ENCODE data around the gene PRMT5.
A peak's percentile ranks its signal among the peaks of the same experiment; 100 is the strongest.
"Not testable (repeated sequence)": the region's sequence is repeated elsewhere in the genome, so short reads cannot be mapped to it uniquely, and the experiment has no call there.

Gene PRMT5

GRCh38 chr14:22929104-22929960 lies at the start of gene PRMT5:
PRMT5 (minus strand) TSS chr14:22929376; CDS start chr14:22929361, 15 bp downstream.
- peak; percentile 90 to 94 for DNase-seq (ENCODE audit: low read depth in 2 of 2, low spot score in 1 of 2)

- DNase-seq (ENCODE audit: low read depth in 2 of 2, low spot score in 1 of 2): no peak
These were observed 49.3 kb upstream of the PRMT5 start for GRCh38 chr14:22978487-22978837.

- DNase-seq (ENCODE audit: low read depth in 2 of 2, low spot score in 1 of 2): no peak
These were observed 48.7 kb upstream of the PRMT5 start for GRCh38 chr14:22977684-22978486.

- no peak for DNase-seq (ENCODE audit: low read depth in 2 of 2, low spot score in 1 of 2)
These were observed 48.2 kb upstream of the PRMT5 start for GRCh38 chr14:22977434-22977683.

GRCh38 chr14:22976620-22977433 lies 47.7 kb upstream of the PRMT5 start:
- DNase-seq (ENCODE audit: low read depth in 2 of 2, low spot score in 1 of 2): no peak

- DNase-seq (ENCODE audit: low read depth in 2 of 2, low spot score in 1 of 2): no peak
These were observed 45.5 kb upstream of the PRMT5 start for GRCh38 chr14:22974530-22975313.

GRCh38 chr14:22973217-22974032 lies 44.2 kb upstream of the PRMT5 start:
- DNase-seq (ENCODE audit: low read depth in 2 of 2, low spot score in 1 of 2): no peak

- no peak for DNase-seq (ENCODE audit: low read depth in 2 of 2, low spot score in 1 of 2)
These were observed 43.2 kb upstream of the PRMT5 start for GRCh38 chr14:22972313-22972930.

- no peak for DNase-seq (ENCODE audit: low read depth in 2 of 2, low spot score in 1 of 2)
These were observed 42.0 kb upstream of the PRMT5 start for GRCh38 chr14:22971152-22971551.

- DNase-seq (ENCODE audit: low read depth in 2 of 2, low spot score in 1 of 2): no peak
These were observed 37.6 kb upstream of the PRMT5 start for GRCh38 chr14:22966783-22967269.

GRCh38 chr14:22965916-22966782 lies 37.0 kb upstream of the PRMT5 start:
- DNase-seq (ENCODE audit: low read depth in 2 of 2, low spot score in 1 of 2): not testable (repeated sequence)

- DNase-seq (ENCODE audit: low read depth in 2 of 2, low spot score in 1 of 2): no peak
These were observed 33.0 kb upstream of the PRMT5 start for GRCh38 chr14:22962061-22962676.

GRCh38 chr14:22955702-22956569 lies 26.8 kb upstream of the PRMT5 start:
- DNase-seq (ENCODE audit: low read depth in 2 of 2, low spot score in 1 of 2): no peak

GRCh38 chr14:22952418-22952817 lies 23.2 kb upstream of the PRMT5 start:
- no peak for DNase-seq (ENCODE audit: low read depth in 2 of 2, low spot score in 1 of 2)

- not testable (repeated sequence) for DNase-seq (ENCODE audit: low read depth in 2 of 2, low spot score in 1 of 2)
These were observed 22.6 kb upstream of the PRMT5 start for GRCh38 chr14:22951795-22952194.

GRCh38 chr14:22945642-22946041 lies 16.5 kb upstream of the PRMT5 start:
- DNase-seq (ENCODE audit: low read depth in 2 of 2, low spot score in 1 of 2): no peak

- no peak for DNase-seq (ENCODE audit: low read depth in 2 of 2, low spot score in 1 of 2)
These were observed 10.5 kb upstream of the PRMT5 start for GRCh38 chr14:22939684-22940083.
